DMS 273 (cell line): Measurements from ENCODE around the gene PRAF2.
A peak's percentile ranks its signal among the peaks of the same experiment; 100 is the strongest.

ENCODE experiments used
- DNase-seq: peaks from one replicate; lab custom pipeline; 2025; ENCODE audit not compliant: unreplicated experiment; lab: John Stamatoyannopoulos, UW

Gene PRAF2

DNA sequence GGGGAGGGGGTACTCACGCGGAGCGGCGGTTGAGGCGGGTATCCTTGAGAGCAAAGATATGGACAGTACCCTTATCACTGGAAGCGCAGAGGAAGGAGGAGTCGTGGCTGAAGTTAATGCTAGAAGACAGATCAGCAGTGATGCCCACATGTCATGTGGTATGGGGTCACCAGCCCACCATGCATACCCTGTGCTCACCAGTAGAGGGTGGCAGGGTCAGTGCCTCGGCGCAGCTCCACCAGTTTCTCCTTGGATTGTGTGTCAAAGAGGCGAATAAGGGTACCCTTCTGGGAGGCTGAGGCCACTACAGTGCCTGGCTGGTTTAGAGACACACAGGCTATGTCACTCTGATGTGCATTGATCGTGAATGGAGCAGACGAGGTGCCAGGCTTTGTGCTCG is 1.5 kb upstream of the PRAF2 start:
- no peak for DNase-seq

GRCh38 chrX:49072712-49073095 is 1.1 kb downstream of the PRAF2 start:
- DNase-seq = no peak

- no peak for DNase-seq
Observed at GRCh38 chrX:49071877-49072711, 1.7 kb downstream of the PRAF2 start.

- no peak for DNase-seq
Observed at GRCh38 chrX:49070988-49071387, 2.8 kb downstream of the PRAF2 start.

GRCh38 chrX:49069038-49069437 is 4.8 kb downstream of the PRAF2 start:
- DNase-seq = no peak

GRCh38 chrX:49067285-49068120 is 6.3 kb downstream of the PRAF2 start:
- no peak for DNase-seq

DNA sequence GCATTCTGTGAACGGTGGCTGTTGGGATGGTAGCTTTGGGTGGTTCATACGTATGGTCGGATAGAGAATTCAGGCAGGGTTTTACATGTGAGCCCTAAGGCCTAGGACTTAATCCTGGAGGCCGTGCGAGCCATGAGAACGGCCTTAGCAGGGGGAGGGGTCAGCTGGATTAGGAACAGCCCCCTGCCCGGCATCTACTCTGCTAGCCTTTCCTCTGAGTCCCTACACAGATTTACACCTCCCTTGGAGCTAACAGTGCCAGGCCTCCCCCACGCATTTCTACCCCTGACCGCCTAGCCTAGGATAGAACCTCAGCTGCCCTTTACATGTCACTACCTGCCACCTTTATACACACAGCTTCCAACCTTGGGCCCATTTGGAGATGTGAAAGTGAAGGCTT is 7.1 kb downstream of the PRAF2 start:
- no peak for DNase-seq

GRCh38 chrX:49066278-49066677 is 7.5 kb downstream of the PRAF2 start:
- no peak for DNase-seq

GRCh38 chrX:49064735-49065134 is 9.1 kb downstream of the PRAF2 start:
- no peak for DNase-seq

- DNase-seq = no peak
Observed at GRCh38 chrX:49064303-49064702, 9.5 kb downstream of the PRAF2 start.

- DNase-seq = no peak
Observed at GRCh38 chrX:49063715-49064114, 10.1 kb downstream of the PRAF2 start.

- DNase-seq = no peak
Observed at GRCh38 chrX:49061916-49062315, 11.9 kb downstream of the PRAF2 start.

DNA sequence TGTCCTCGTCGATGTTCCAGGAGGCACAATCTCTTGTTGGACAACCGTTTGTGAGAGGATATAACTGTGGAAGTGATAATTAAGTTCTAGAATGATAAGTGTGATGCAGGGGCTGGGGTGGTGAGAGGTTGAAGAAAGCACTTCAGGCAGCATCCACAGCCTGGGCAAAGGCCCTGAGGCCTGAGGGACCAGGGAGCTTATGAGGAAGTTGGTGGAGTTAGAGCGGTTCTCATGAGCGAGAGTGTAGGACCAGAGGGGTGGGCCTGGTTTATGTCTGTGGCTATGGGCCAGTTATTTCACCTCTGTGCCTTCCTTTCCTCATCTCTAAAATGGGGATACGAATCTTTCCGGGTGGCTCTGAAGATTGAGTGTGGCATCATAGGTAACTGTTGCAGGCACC is 12.3 kb downstream of the PRAF2 start:
- DNase-seq = no peak

GRCh38 chrX:49060914-49061313 is 12.9 kb downstream of the PRAF2 start:
- DNase-seq = no peak

DNA sequence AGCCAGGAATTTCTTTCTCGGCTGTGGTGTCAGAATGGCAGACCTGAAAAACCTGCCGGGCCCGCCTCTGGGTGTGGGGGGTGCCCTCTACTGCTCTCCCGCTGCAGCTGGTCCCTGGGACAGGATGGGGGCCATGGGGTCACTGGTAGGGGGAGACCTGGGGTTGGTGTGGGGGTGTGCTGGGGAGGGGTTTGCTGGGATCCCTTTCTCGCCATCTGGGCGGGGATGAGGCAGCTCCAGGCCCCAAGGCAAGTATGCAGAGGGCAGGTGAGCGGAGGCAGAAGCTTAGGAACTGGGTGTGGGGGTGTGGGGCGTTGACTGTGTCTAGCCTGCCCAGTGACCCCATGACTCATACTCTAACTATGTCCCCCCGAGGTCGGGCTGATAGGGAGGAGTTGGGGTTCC is 14.1 kb downstream of the PRAF2 start:
- no peak for DNase-seq

DNA sequence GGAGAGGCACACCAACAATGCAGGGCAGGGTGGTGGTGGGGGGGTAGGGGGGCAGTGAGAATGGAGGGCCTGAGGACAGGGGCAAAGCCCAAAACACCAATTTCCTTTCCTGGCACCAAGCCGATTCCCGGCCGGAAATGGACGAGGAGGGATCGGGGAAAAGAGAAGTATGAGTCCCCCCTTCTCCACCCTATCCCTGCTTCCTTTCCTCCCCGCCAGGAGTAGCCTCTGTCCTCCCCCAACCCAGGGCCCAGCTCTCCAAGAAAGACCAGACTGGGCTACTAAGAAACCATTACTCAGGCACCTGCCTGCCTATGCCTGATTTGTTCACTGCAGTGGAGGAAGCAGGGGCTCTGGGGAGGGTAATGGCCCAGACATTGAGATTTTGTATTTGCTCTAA is 14.6 kb downstream of the PRAF2 start:
- DNase-seq = no peak

DNA sequence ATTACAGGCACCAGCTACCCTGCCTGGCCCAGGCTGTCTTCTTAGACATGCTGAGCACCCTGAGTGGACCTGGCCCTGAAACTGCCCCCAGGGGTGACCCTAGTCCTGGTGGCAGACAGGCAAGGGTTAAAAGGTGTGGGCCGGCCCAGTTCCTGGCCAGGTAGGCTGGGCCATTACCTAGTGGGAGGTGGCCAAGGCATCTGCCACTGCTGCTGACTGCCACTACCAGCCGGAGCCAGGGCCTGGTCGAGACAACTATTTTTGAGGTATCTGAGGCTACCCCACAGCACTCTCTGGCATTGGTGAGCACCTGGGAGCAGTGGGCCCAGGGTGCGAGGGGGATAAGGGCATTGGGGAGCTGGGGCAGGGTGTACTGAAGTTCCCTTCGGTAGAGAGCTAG is 15.0 kb downstream of the PRAF2 start, which contains the start of gene CCDC120:
TSS of gene CCDC120 (plus strand) at position 206 of the 400 bp plus-strand sequence. CDS start 3,043 bp downstream, outside the sequence.
- DNase-seq = no peak

GRCh38 chrX:49054073-49054762 is 19.6 kb downstream of the PRAF2 start:
- DNase-seq = no peak

DNA sequence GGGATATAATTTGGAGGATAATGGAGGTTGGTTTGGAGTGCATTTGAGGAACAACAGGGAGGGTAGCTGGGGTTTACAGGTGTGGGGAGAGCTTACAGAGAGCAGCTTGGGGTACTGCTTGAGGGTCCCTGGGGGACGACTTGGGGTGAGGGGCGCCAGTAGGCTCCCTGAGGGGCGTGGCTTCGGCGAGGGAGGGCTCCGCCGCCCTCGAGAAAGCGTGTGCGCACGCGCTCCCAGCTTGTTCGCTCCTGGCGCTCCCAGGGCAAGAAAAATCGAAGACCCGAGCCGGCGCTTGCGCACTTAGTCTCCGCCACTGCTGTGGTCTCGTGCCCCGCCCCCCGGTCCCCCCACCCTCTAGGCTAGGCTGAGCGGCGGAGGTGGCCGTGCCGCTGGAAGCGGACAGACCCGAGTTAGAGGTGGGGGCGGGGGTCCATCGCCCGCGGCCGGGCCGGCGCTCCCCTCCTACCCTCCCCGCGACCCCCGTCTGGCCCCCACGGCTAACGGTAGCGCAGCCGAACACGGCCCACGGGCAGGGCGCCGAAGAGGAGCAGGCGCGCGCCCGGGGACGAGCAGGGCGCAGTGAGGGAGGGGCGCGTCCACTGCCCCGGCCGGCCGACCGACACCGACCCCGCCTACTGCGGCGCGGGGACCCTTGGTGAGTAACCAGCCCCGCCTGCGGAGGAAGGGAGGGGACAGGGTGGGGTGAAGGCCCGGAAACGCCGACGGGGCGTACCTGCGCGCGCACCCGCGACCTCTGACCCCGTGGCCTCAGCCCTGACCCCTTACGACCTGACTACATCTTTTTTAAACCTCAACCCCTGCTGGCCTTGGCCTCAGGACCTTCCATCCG is 20.4 kb downstream of the PRAF2 start:
- peak; percentile 89 for DNase-seq

- DNase-seq = no peak
Observed at GRCh38 chrX:49043987-49044281, 29.9 kb downstream of the PRAF2 start.
